GM12801 (cell line): ENCODE data around the gene TNFSF4.

Experiments
- TF ChIP-seq, protein P1 (sequence below): IDR thresholded peaks from one replicate; pipeline ENCODE4 v1.5.1; 2011; ENCODE audit warnings: control low read depth; ENCODE audit not compliant: insufficient read length; ENCODE audit errors: extremely low read depth

The TNFSF4 gene, protein sequence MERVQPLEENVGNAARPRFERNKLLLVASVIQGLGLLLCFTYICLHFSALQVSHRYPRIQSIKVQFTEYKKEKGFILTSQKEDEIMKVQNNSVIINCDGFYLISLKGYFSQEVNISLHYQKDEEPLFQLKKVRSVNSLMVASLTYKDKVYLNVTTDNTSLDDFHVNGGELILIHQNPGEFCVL

DNA sequence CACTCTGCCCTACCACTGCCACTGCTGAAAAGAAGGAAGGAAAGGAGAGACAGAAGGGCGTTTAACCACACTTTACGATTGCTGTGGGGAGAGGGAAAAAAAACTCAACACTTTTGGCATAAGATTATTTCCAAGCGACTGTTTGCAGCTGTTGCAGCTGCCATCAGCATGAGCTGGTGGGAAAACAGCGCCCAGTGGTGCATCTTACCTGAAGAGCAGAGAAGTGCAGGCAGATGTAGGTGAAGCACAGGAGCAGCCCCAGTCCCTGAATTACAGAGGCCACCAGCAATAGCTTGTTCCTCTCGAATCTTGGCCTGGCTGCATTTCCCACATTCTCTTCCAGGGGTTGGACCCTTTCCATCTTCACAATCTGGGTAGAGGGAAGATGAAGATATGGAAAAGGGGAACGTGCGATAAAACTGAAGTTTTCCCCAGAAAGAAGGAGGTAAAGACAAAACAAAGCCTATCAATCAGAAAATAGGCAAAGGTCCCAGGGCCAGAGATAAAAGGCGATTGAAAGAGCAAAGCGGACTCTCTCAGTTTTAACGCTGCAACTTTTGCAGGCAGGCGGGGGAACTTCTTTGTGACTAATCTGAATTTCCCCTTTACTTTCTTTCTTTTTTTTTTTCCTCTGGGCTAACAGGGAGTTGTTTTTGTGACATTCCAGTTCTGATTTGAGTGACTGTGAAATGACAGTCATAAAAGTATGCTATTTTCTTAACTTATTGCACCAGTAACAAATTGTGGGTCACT lies at the start of gene TNFSF4:
TSS of gene TNFSF4 (minus strand) at position 516 of the 753 bp plus-strand sequence. CDS start at position 361, 155 bp downstream.
- TF ChIP-seq, protein P1, sequence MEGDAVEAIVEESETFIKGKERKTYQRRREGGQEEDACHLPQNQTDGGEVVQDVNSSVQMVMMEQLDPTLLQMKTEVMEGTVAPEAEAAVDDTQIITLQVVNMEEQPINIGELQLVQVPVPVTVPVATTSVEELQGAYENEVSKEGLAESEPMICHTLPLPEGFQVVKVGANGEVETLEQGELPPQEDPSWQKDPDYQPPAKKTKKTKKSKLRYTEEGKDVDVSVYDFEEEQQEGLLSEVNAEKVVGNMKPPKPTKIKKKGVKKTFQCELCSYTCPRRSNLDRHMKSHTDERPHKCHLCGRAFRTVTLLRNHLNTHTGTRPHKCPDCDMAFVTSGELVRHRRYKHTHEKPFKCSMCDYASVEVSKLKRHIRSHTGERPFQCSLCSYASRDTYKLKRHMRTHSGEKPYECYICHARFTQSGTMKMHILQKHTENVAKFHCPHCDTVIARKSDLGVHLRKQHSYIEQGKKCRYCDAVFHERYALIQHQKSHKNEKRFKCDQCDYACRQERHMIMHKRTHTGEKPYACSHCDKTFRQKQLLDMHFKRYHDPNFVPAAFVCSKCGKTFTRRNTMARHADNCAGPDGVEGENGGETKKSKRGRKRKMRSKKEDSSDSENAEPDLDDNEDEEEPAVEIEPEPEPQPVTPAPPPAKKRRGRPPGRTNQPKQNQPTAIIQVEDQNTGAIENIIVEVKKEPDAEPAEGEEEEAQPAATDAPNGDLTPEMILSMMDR: no peak

DNA sequence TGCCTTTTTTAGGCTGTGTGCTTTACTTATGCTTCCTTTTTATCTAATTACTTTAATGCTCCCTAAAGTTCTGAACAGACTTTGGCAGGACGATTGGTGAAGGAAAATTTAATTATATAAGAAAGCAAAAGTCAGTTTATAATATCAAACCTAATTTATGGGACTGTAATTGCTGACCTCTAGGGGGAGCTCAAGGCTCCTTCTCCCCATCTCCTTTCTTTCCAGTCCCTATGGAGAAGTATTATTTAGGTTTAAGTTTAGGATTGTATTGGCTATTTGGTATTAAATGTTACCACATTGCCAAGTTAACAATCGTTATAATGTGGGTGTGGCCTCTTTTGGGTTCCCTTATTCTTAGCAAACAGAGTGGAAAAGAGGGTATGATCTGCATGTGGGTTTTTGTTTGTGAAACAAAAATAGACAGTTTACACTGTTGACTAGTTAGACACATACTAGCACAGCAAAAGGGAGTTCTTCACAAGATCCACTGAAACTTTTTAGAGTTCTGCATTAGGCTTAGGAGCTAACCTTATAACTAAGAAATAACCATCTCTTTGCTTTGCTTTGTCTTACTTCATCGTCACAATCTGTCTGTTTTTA lies 48.2 kb upstream of the TNFSF4 start:
- TF ChIP-seq, protein P1: no peak

DNA sequence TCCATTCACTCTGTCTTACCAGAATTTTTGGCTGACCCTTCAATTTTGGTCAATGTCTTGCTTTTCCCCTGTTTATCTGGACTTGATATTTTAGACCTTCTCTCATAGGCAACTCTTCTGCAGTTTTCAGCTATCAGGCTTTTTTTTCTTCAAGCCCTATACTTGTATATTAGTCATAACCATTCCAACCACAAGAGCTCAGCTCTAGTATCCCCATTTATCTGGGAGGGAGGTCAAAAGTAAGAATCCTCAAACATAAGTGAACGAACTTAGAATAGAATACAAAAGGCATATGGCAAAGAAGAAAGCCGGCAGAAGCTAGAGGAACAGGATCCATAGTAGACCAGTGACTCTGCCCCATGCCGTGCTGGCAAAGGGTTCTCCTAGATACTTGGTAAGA lies 45.9 kb upstream of the TNFSF4 start:
- TF ChIP-seq, protein P1: no peak

DNA sequence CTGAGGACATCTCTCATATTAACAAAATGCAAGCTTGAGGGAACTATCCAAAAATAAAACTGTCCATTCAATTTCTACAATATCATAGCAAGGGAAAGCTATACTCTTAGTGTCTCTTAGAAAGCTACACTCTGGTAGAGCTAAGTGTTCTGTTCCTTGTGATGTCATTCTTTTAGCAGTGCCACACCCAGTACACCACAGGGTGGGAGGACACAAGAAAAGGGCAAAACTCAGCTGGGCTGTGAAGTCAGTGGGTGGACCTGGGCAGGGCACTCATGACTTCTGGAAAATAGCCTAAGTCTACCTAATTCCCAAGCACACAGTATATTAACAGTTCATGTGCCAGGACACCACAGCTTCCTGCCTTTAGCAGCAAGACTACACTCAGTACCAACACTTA lies 42.2 kb upstream of the TNFSF4 start:
- TF ChIP-seq, protein P1: no peak

DNA sequence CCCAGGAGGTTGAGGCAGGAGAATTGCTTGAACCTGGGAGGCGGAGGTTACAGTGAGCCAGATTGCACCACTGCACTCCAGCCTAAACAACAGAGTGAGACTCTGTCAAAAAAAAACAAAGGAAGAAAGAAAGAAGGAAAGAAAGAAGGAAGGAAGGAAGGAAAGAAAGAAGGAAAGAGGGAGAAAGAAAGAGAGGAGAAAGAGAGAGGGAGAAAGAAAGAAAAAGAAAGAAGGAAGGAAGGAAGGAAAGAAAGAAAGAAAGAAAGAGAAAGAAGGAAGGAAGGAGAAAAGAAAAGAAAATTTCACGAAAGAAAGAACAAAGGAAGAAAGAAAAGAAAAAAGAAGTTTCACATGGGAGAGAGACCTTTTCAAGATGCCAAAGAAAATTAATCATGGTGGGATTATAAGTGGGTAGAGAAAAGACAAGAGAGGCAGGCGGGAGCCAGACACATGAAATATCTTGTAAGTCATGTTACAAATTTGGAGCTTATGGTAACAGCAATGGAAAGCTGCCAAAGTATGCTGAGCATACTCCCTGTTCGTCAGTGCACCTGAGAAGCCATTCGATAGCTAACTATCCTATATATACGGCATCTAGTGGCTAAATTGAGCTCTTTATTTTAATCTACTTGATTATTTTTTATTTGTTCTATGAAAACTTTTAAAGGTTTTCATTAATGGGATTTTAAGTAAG lies 41.3 kb upstream of the TNFSF4 start:
- TF ChIP-seq, protein P1: no peak

DNA sequence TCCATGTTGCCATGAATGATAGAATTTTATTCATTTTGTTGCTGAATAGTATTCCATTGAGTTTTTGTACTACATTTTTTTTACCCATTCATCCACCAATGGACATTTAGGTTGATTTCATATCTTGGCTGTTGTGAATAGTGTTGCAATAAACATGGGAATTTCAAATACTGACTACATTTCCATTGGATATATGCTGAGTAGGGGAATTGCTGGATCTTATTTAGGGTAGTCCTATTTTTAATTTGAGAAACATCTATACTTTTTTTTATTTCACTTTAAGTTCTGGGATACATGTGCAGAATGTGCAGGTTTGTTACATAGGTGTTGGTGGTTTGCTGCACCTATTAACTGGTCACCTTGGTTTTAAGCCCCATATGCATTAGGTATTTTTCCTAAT lies 38.8 kb upstream of the TNFSF4 start:
- TF ChIP-seq, protein P1: no peak

DNA sequence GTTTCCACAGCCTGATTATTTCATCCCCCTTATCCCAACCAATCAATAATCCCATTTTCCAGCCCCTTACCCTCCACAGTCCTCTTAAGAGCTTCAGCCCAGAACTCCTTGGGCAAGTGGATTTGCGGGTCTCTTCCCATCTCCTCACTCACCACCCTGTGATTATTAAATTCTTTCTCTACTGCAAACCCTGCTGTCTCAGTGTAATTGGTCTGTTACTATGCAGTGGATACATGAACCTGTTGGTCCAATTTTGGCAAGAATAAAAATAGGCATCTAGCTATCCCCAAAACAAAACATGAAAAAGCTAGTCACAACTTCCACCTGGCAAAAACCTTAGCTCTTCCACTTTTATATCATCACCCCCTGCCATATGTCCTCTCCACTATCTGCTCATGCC lies 36.2 kb upstream of the TNFSF4 start:
- TF ChIP-seq, protein P1: no peak
